ENCODE measurements around the gene PAX6. TPM values are rescaled to one million over a fixed set of nuclear protein-coding genes. Genes with fewer than 3 reads are reported as not detected.

Gene PAX6
- total and polyA plus RNA-seq, 9 of the 15 experiments (the other 6 are each of a cell fraction or from before 2014, with no cell fraction given): 1.5 to 10.9 (median 5.3) TPM

- H3K9ac ChIP-seq (ENCODE audit: insufficient read depth in 1 of 2, low read depth in 2 of 2, low read length in 2 of 2): no peak overlapping the region
- H3K9me3 ChIP-seq (replicated peaks; ENCODE audit: control insufficient read depth, insufficient read depth, low read depth, low read length): no peaks in the 10 kb centered on the region
- no peaks in the 10 kb centered on the region for H3K9me1 ChIP-seq (ENCODE audit: control insufficient read depth, insufficient read depth, low read length)
- peaks cover 0 to 33% of the 10 kb centered on the region in 2 experiments; a peak in 3 of 5 replicates for H3K4me1 ChIP-seq (replicated peaks in 1 of 2; ENCODE audit: control insufficient read depth in 2 of 2, insufficient read depth in 2 of 2, low read length in 2 of 2)
- no peak overlapping the region for H3K27ac ChIP-seq (ENCODE audit: extremely low read depth, low read depth, low read length)
- WGBS (ENCODE audit: insufficient coverage, low coverage, missing lambda C conversion rate): 32% methylated on average over 17 of the region's 17 CpGs
- no peak overlapping the region for H3K4me2 ChIP-seq (ENCODE audit: insufficient read depth, low read length)
- DNase-seq (ENCODE audit: extremely low read depth in 1 of 4, low spot score in 3 of 4) (no peak), FAIRE-seq (no peak), ATAC-seq (no peak)
- no peaks in the 10 kb centered on the region for H4K20me1 ChIP-seq (replicated peaks; ENCODE audit: control insufficient read depth, insufficient read depth, low read length)
- H3K4me3 ChIP-seq: no peak overlapping the region
- no peaks in the 10 kb centered on the region for H3K36me3 ChIP-seq (ENCODE audit: control insufficient read depth, insufficient read depth, low read length)
- no TSS peak for BruUV-seq (replicated peaks)
- CTCF ChIA-PET (ENCODE audit: low intra/inter-chr PET ratio): no interaction called here
- TF ChIP-seq KDM1A (IDR thresholded peaks at IDR 0.05): no peak
- no peak for TF ChIP-seq ZNF133 (CRISPR knock-in tag; IDR thresholded peaks at IDR 0.05)
- TF ChIP-seq TCF7 (IDR thresholded peaks at IDR 0.05; ENCODE audit: borderline replicate concordance): no peak
- TF ChIP-seq KLF16 (IDR thresholded peaks at IDR 0.05): no peak
- no peak for TF ChIP-seq SMARCA4 (IDR thresholded peaks at IDR 0.05)
- TF ChIP-seq ID3 (CRISPR knock-in tag; IDR thresholded peaks at IDR 0.05): no peak
- TF ChIP-seq ID3 (tag; IDR thresholded peaks at IDR 0.05): no peak
- no peak for TF ChIP-seq DIDO1 (tag; IDR thresholded peaks at IDR 0.05; ENCODE audit: low read depth)
- POLR2A ChIA-PET: no interaction called here
- H3K27me3 ChIP-seq (ENCODE audit: control insufficient read depth in 2 of 2, insufficient read depth in 2 of 2, low read length in 2 of 2): peaks cover 62 to 77% of the 10 kb centered on the region in 2 experiments
- intact Hi-C loops (cut with micrococcal nuclease): no loop called here
- H3K79me2 ChIP-seq (ENCODE audit: control insufficient read depth, insufficient read depth, low read length): no peaks in the 10 kb centered on the region
- H2AFZ ChIP-seq (ENCODE audit: low read depth, low read length): no peak overlapping the region
- in situ Hi-C loops (cut with MboI): no loop called here
These were observed 11.2 kb upstream of the PAX6 start for GRCh38 chr11:31822175-31822926.

Data from K562 (cell line).